Suprapubic skin (tissue), 4 donors: ENCODE results near the gene LRRC2. TPM values are rescaled to one million over a fixed set of nuclear protein-coding genes. Genes with fewer than 3 reads are reported as not detected.

ENCODE experiments used
- DNase-seq, 2 donors: peaks; one replicate each; pipeline ENCODE4 v3.0.0-alpha.2; 2019; ENCODE audit warnings: low spot score in 2 of 2
- H3K27ac ChIP-seq: fragments of 200-600 bp; sonication (generic); one replicate; pipeline ENCODE4 v1.5.1; 2019
- H3K27me3 ChIP-seq: fragments of 200-600 bp; sonication (generic); one replicate; pipeline ENCODE4 v1.5.1; 2019
- H3K36me3 ChIP-seq: fragments of 200-600 bp; sonication (generic); one replicate; pipeline ENCODE4 v1.5.1; 2019
- H3K4me1 ChIP-seq: fragments of 200-600 bp; sonication (generic); one replicate; pipeline ENCODE4 v1.5.1; 2019
- H3K4me3 ChIP-seq: fragments of 200-600 bp; sonication (generic); one replicate; pipeline ENCODE4 v1.5.1; 2019; ENCODE audit warnings: mild to moderate bottlenecking
- H3K9me3 ChIP-seq: fragments of 200-600 bp; sonication (generic); one replicate; pipeline ENCODE4 v1.5.1; 2019
- CTCF ChIP-seq, 2 donors: fragments of 200-600 bp in 1 of 2; fragments of 450-650 bp in 1 of 2; sonication (generic) in 1 of 2; IDR thresholded peaks; one replicate each; pipeline ENCODE4 v1.5.1; 2016 to 2019; ENCODE audit warnings: antibody characterized with exemption in 2 of 2, mild to moderate bottlenecking in 1 of 2, moderate library complexity in 1 of 2
- EP300 ChIP-seq: sonication (generic); formaldehyde crosslinking; IDR thresholded peaks from one replicate; pipeline ENCODE4 v1.6.1; 2017; ENCODE audit warnings: antibody characterized with exemption
- POLR2A ChIP-seq, 2 donors: fragments of 450-650 bp; IDR thresholded peaks; one replicate each; pipeline ENCODE4 v1.6.1; 2017; ENCODE audit warnings: antibody characterized with exemption in 2 of 2, mild to moderate bottlenecking in 2 of 2, moderate library complexity in 2 of 2
- POLR2AphosphoS5 ChIP-seq, 3 donors: sonication (generic); formaldehyde crosslinking; IDR thresholded peaks; one replicate each; pipeline ENCODE4 v1.6.1; 2017; ENCODE audit warnings: antibody characterized with exemption in 3 of 3
- WGBS: methylation state at CpG from one replicate; pipeline ENCODE4 v1.1.5; 2018; 5-methylcytosine and 5-hydroxymethylcytosine counted together
- total RNA-seq, 4 donors: library from RNA; depleted of rRNA; stranded (reverse); fragments of >200 nt; gene quantifications; one replicate each; pipeline ENCODE4 v1.1.0, GENCODE V29; 2016

Gene LRRC2
- 1 to 10 TPM in 3 of 4 donors, under 1 TPM in 1; 0.83 to 3.7 (median 2.6) TPM for total RNA-seq

- TF ChIP-seq POLR2A (IDR thresholded peaks at IDR 0.05) (peak in 1 of 2 donors; percentile 46), POLR2AphosphoS5 (IDR thresholded peaks at IDR 0.05) (peak in 1 of 3 donors; percentile 8), EP300 (no peak)
- H3K27ac ChIP-seq: peak within 1 kb of the TSS; percentile 89
- peak; percentile 78 to 84 for DNase-seq
Observed at GRCh38 chr3:46566040-46566641, at the start of gene LRRC2. TSS of gene LRRC2 (minus strand) at chr3:46566302. CDS start at chr3:46551591, 14,711 bp downstream.

GRCh38 chr3:46615050-46615775 is 49.1 kb upstream of the LRRC2 start:
- TF ChIP-seq POLR2A (IDR thresholded peaks at IDR 0.05) (no peak), CTCF (IDR thresholded peaks at IDR 0.05) (no peak), POLR2AphosphoS5 (IDR thresholded peaks at IDR 0.05) (no peak), EP300 (no peak)
- H3K9me3 ChIP-seq: no peaks in the 10 kb centered on the region
- H3K4me1 ChIP-seq: peaks cover 24% of the 10 kb centered on the region
- H3K27ac ChIP-seq: no peak overlapping the region
- H3K36me3 ChIP-seq: no peaks in the 10 kb centered on the region
- no peak for DNase-seq
- no peaks in the 10 kb centered on the region for H3K27me3 ChIP-seq
- WGBS: 82% methylated on average over 9 of the region's 9 CpGs
- H3K4me3 ChIP-seq: no peak overlapping the region

More at GRCh38 chr3:46566040-46566641, at the start of gene LRRC2:
- Histone ChIP-seq H3K27me3 (peaks cover 12% of the 10 kb centered on the region), H3K36me3 (no peaks in the 10 kb centered on the region), H3K4me3 (peak within 1 kb of the TSS; percentile 62), H3K4me1 (peaks cover 18% of the 10 kb centered on the region), H3K9me3 (no peaks in the 10 kb centered on the region)
- 3% methylated on average over 8 of the region's 39 CpGs for WGBS

- TF ChIP-seq EP300 (no peak), CTCF (IDR thresholded peaks at IDR 0.05) (no peak), POLR2AphosphoS5 (IDR thresholded peaks at IDR 0.05) (no peak), POLR2A (IDR thresholded peaks at IDR 0.05) (no peak)
- H3K27me3 ChIP-seq: no peaks in the 10 kb centered on the region
- no peaks in the 10 kb centered on the region for H3K36me3 ChIP-seq
- H3K4me3 ChIP-seq: no peak overlapping the region
- no peak for DNase-seq
- H3K9me3 ChIP-seq: no peaks in the 10 kb centered on the region
- no peak overlapping the region for H3K27ac ChIP-seq
- 94% methylated on average over 4 of the region's 4 CpGs for WGBS
- peaks cover 25% of the 10 kb centered on the region for H3K4me1 ChIP-seq
Observed at GRCh38 chr3:46614431-46614830, 48.3 kb upstream of the LRRC2 start.

- no peaks in the 10 kb centered on the region for H3K27me3 ChIP-seq
- H3K4me1 ChIP-seq: peaks cover 35% of the 10 kb centered on the region
- no peaks in the 10 kb centered on the region for H3K36me3 ChIP-seq
- no peak overlapping the region for H3K27ac ChIP-seq
- no peak for DNase-seq
- no peak overlapping the region for H3K4me3 ChIP-seq
- H3K9me3 ChIP-seq: no peaks in the 10 kb centered on the region
- WGBS: 90% methylated on average over 10 of the region's 10 CpGs
- TF ChIP-seq POLR2A (IDR thresholded peaks at IDR 0.05): no peak
- TF ChIP-seq POLR2AphosphoS5 (IDR thresholded peaks at IDR 0.05): no peak
- no peak for TF ChIP-seq EP300
- TF ChIP-seq CTCF (IDR thresholded peaks at IDR 0.05): no peak
Observed at GRCh38 chr3:46613313-46614005, 47.4 kb upstream of the LRRC2 start.

GRCh38 chr3:46612324-46612723 is 46.2 kb upstream of the LRRC2 start, which contains the start of gene FAM240A:
TSS of gene FAM240A (plus strand) at chr3:46612525. CDS start at chr3:46612684, 159 bp downstream.
- peak within 1 kb of the TSS; percentile 44 for H3K27ac ChIP-seq
- no peak within 1 kb of the TSS for H3K4me3 ChIP-seq
- no peaks in the 10 kb centered on the region for H3K36me3 ChIP-seq
- no peaks in the 10 kb centered on the region for H3K27me3 ChIP-seq
- 42% methylated on average over 9 of the region's 9 CpGs for WGBS
- peaks cover 40% of the 10 kb centered on the region for H3K4me1 ChIP-seq
- TF ChIP-seq EP300 (no peak), CTCF (IDR thresholded peaks at IDR 0.05) (no peak), POLR2AphosphoS5 (IDR thresholded peaks at IDR 0.05) (peak in 1 of 3 donors; percentile 45)
- no peaks in the 10 kb centered on the region for H3K9me3 ChIP-seq
- DNase-seq: no peak
